Measurements from ENCODE around the gene IGSF23. TPM values are rescaled to one million over a fixed set of nuclear protein-coding genes. Genes with fewer than 3 reads are reported as not detected.

The IGSF23 gene
- total and polyA plus RNA-seq, 2 of the 13 experiments (the other 11 are each of a cell fraction or from before 2014, with no cell fraction given) = 2.3 to 8.8 TPM

DNA sequence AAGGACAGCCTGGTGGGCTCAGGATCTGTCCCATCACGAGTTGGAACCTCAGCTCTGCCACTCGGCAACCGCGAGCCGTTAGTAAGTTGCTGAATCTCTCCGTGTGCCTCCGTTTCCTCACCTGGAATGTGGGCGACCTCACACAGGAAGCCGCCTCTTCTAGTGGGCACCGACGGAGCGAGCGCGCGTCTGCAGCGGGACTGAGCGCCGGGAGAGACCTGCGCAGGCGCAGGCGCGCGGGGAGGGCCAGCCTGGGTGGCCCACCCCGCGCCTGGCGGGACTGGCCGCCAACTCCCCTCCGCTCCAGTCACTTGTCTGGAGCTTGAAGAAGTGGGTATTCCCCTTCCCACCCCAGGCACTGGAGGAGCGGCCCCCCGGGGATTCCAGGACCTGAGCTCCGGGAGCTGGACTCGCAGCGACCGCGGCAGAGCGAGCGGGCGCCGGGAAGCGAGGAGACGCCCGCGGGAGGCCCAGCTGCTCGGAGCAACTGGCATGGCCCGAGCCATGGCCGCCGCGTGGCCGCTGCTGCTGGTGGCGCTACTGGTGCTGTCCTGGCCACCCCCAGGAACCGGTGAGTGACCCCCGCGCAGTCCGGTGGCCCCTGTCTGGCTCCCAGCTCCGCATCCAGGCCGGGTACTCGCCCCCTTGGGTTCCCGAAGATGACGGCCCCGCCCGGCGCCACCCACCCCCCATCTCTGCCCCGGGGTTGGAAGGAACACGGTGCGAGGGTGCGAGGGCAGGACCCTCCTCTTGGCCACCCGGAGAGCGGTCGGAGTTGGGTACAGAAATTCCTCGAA, 30.4 kb downstream of the IGSF23 start, which contains the start of gene PVR (continued):
- TF ChIP-seq ZHX2 (IDR thresholded peaks at IDR 0.05; ENCODE audit: low read depth) = peak; percentile 26
- TF ChIP-seq ZHX2 (CRISPR knock-in tag; IDR thresholded peaks at IDR 0.05; ENCODE audit: borderline replicate concordance) = no peak; the same call in 1 of the 2 replicates
- TF ChIP-seq ZNF12 (CRISPR knock-in tag; IDR thresholded peaks at IDR 0.05) = 0 out of 2 replicates have a peak, but pooled peaks have one; percentile 19
- peak; percentile 54; the same call in 1 of the 2 replicates for TF ChIP-seq HOXA5 (CRISPR knock-in tag; IDR thresholded peaks at IDR 0.05)
- peak; percentile 25; the same call in 1 of the 2 replicates for TF ChIP-seq SMAD1 (CRISPR knock-in tag; IDR thresholded peaks at IDR 0.05; ENCODE audit: borderline replicate concordance, low read depth)
- 0 out of 2 replicates have a peak, but pooled peaks have one; percentile 62 for TF ChIP-seq ZBTB42 (CRISPR knock-in tag; IDR thresholded peaks at IDR 0.05)
- 0 out of 2 replicates have a peak, but pooled peaks have one; percentile 55 for TF ChIP-seq ZNF230 (CRISPR knock-in tag; IDR thresholded peaks at IDR 0.05)
- no peak for TF ChIP-seq CREM (IDR thresholded peaks at IDR 0.05)
- TF ChIP-seq CREM (CRISPR knock-in tag; IDR thresholded peaks at IDR 0.05) = no peak
- 0 out of 2 replicates have a peak, but pooled peaks have one; percentile 44 for TF ChIP-seq ZMAT3 (CRISPR knock-in tag; conservative IDR thresholded peaks at IDR 0.05)
- TF ChIP-seq NKX3-1 (CRISPR knock-in tag; IDR thresholded peaks at IDR 0.05) = 0 out of 2 replicates have a peak, but pooled peaks have one; percentile 21
- TF ChIP-seq ZNF543 (CRISPR knock-in tag; IDR thresholded peaks at IDR 0.05) = peak; percentile 47; the same call in 1 of the 2 replicates
- TF ChIP-seq ZSCAN22 (CRISPR knock-in tag; IDR thresholded peaks at IDR 0.05) = 0 out of 2 replicates have a peak, but pooled peaks have one; percentile 24
- TF ChIP-seq EEA1 (CRISPR knock-in tag; IDR thresholded peaks at IDR 0.05; ENCODE audit: borderline replicate concordance) = 0 out of 2 replicates have a peak, but pooled peaks have one; percentile 11
- peak; percentile 75 for TF ChIP-seq RBM39 (IDR thresholded peaks at IDR 0.05; ENCODE audit: low read depth, low read length, poor library complexity, severe bottlenecking)
- no peak for TF ChIP-seq ZNF441 (CRISPR knock-in tag; IDR thresholded peaks at IDR 0.05; ENCODE audit: borderline replicate concordance)
- TF ChIP-seq TBX2 (CRISPR knock-in tag; IDR thresholded peaks at IDR 0.05; ENCODE audit: borderline replicate concordance) = peak; percentile 65; the same call in 1 of the 2 replicates
- peak; percentile 12; the same call in 1 of the 2 replicates for TF ChIP-seq YEATS2 (CRISPR knock-in tag; IDR thresholded peaks at IDR 0.05; ENCODE audit: borderline replicate concordance)
- TF ChIP-seq SOX13 (IDR thresholded peaks at IDR 0.05) = peak; percentile 15; the same call in 1 of the 2 replicates
- TF ChIP-seq SOX13 (CRISPR knock-in tag; conservative IDR thresholded peaks at IDR 0.05 in 1 of 2, IDR thresholded peaks at IDR 0.05 in 1 of 2) = peak in 1 of 2 experiments; percentile 27; a peak in 1 of 4 replicates
- no peak for TF ChIP-seq CERS6 (CRISPR knock-in tag; IDR thresholded peaks at IDR 0.05)
- TF ChIP-seq ZNF768 (CRISPR knock-in tag; IDR thresholded peaks at IDR 0.05) = no peak
- peak; percentile 38; the same call in 1 of the 2 replicates for TF ChIP-seq ETV5 (CRISPR knock-in tag; IDR thresholded peaks at IDR 0.05; ENCODE audit: borderline replicate concordance)
